OCI-LY3 (cell line): ENCODE measurements around the gene TMEM42.

Experiments
- H2AFZ ChIP-seq: fragments of 200-600, 300-600 bp; shearing (Covaris generic); 2 replicates; pipeline ENCODE4 v1.6.0; 2014; ENCODE audit warnings: antibody characterized with exemption, low read depth, low read length
- H3K27ac ChIP-seq: fragments of 200-600, 300-600 bp; sonication (generic); 2 replicates; pipeline ENCODE4 v1.5.1; 2014; ENCODE audit warnings: mild to moderate bottlenecking, low read length, moderate library complexity, mixed read lengths
- H3K27me3 ChIP-seq: fragments of 200-600, 300-600 bp; sonication (generic); 2 replicates; pipeline ENCODE4 v1.6.1; 2014; ENCODE audit warnings: low read depth, low read length, mixed read lengths
- H3K36me3 ChIP-seq: fragments of 200-600, 300-600 bp; sonication (generic); replicated peaks from 2 replicates; pipeline ENCODE3; 2014; ENCODE audit warnings: low read depth, low read length, mixed read lengths
- H3K4me1 ChIP-seq: fragments of 300-600, 200-600 bp; sonication (generic); 2 replicates; pipeline ENCODE4 v1.6.1; 2014; ENCODE audit warnings: low read length, mixed read lengths
- H3K4me2 ChIP-seq: fragments of 200-600, 300-600 bp; sonication (generic); 2 replicates; pipeline ENCODE4 v1.6.1; 2014; ENCODE audit warnings: low read length, mixed read lengths
- H3K4me3 ChIP-seq: fragments of 300-600, 200-600 bp; sonication (generic); 2 replicates; pipeline ENCODE4 v1.5.1; 2014; ENCODE audit warnings: antibody characterized with exemption, mild to moderate bottlenecking, low read length, moderate library complexity
- H3K79me2 ChIP-seq: fragments of 300-600, 200-600 bp; shearing (Covaris generic); 2 replicates; pipeline ENCODE4 v1.6.1; 2014; ENCODE audit warnings: mild to moderate bottlenecking, low read length, mixed read lengths
- H3K9ac ChIP-seq: fragments of 300-600, 200-600 bp; shearing (Covaris generic); 2 replicates; pipeline ENCODE4 v1.6.0; 2014; ENCODE audit warnings: mild to moderate bottlenecking, low read length, moderate library complexity
- H3K9me3 ChIP-seq: fragments of 200-600, 300-600 bp; shearing (Covaris generic); 2 replicates; pipeline ENCODE4 v1.6.1; 2014; ENCODE audit warnings: low read length, mixed read lengths; ENCODE audit not compliant: insufficient read depth
- H4K20me1 ChIP-seq: fragments of 200-600, 300-600 bp; sonication (generic); 2 replicates; pipeline ENCODE4 v1.6.1; 2016; ENCODE audit warnings: low read length, mixed read lengths; ENCODE audit not compliant: insufficient read depth
- EZH2phosphoT487 ChIP-seq: fragments of 200-600 bp; shearing (Covaris generic); IDR thresholded peaks from 2 replicates; pipeline ENCODE4 v1.6.1; 2018; ENCODE audit warnings: antibody characterized with exemption, mixed run types, low read depth
- TF ChIP-seq, protein P1 (sequence below): fragments of 200-600, 300-600 bp; sonication (generic); IDR thresholded peaks from 2 replicates; pipeline ENCODE4 v1.5.1; 2014; ENCODE audit warnings: antibody characterized with exemption, low read length, low read depth

The TMEM42 gene

DNA sequence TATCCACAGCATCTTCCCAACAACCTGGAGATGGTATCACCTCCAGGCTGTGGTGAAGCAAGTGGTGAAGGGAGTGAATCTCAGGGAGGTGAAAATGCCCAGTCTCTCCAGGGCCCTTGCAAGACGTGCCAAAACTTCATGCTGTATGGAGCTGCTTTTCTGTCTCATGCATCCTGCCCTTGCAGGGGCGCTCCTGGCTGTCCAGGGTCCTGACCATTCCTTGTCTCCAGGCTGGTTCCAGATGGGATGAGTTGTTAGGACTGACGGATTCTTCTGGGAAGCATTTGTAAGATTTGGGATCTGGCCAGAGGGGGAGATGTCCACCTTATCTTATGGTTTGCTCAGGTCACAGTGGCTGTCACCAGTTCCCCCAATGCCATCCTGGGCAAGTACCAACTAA lies 28.5 kb downstream of the TMEM42 start:
- TF ChIP-seq EZH2phosphoT487: no peak
- TF ChIP-seq, protein P1, sequence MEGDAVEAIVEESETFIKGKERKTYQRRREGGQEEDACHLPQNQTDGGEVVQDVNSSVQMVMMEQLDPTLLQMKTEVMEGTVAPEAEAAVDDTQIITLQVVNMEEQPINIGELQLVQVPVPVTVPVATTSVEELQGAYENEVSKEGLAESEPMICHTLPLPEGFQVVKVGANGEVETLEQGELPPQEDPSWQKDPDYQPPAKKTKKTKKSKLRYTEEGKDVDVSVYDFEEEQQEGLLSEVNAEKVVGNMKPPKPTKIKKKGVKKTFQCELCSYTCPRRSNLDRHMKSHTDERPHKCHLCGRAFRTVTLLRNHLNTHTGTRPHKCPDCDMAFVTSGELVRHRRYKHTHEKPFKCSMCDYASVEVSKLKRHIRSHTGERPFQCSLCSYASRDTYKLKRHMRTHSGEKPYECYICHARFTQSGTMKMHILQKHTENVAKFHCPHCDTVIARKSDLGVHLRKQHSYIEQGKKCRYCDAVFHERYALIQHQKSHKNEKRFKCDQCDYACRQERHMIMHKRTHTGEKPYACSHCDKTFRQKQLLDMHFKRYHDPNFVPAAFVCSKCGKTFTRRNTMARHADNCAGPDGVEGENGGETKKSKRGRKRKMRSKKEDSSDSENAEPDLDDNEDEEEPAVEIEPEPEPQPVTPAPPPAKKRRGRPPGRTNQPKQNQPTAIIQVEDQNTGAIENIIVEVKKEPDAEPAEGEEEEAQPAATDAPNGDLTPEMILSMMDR: no peak
- no peaks in the 10 kb centered on the region for H3K79me2 ChIP-seq

GRCh38 chr3:44890852-44891251 lies 29.1 kb downstream of the TMEM42 start:
- Histone ChIP-seq H3K4me1 (peaks cover 19% of the 10 kb centered on the region), H4K20me1 (no peaks in the 10 kb centered on the region), H3K27me3 (no peaks in the 10 kb centered on the region), H3K36me3 (no peaks in the 10 kb centered on the region), H2AFZ (no peak overlapping the region), H3K9me3 (no peaks in the 10 kb centered on the region), H3K9ac (no peak overlapping the region), H3K27ac (no peak overlapping the region), H3K79me2 (no peaks in the 10 kb centered on the region), H3K4me2 (no peak overlapping the region), H3K4me3 (no peak overlapping the region)
- TF ChIP-seq EZH2phosphoT487: no peak
- TF ChIP-seq, protein P1: no peak

More for the DNA sequence above, 28.5 kb downstream of the TMEM42 start:
- no peak overlapping the region for H2AFZ ChIP-seq
- H3K9ac ChIP-seq: no peak overlapping the region
- H4K20me1 ChIP-seq: no peaks in the 10 kb centered on the region
- H3K4me3 ChIP-seq: no peak overlapping the region
- no peak overlapping the region for H3K27ac ChIP-seq
- peak overlapping the region; percentile 30; the same call in 1 of the 2 replicates for H3K4me2 ChIP-seq
- H3K36me3 ChIP-seq: no peaks in the 10 kb centered on the region
- peaks cover 19% of the 10 kb centered on the region for H3K4me1 ChIP-seq
- no peaks in the 10 kb centered on the region for H3K9me3 ChIP-seq
- peaks cover 3% of the 10 kb centered on the region; the same call in 1 of the 2 replicates for H3K27me3 ChIP-seq

- no peak for TF ChIP-seq EZH2phosphoT487
- TF ChIP-seq, protein P1: no peak
- H3K79me2 ChIP-seq: no peaks in the 10 kb centered on the region
- peaks cover 24% of the 10 kb centered on the region for H3K4me1 ChIP-seq
- H4K20me1 ChIP-seq: no peaks in the 10 kb centered on the region
- H3K4me3 ChIP-seq: no peak overlapping the region
- no peaks in the 10 kb centered on the region for H3K36me3 ChIP-seq
- H3K27ac ChIP-seq: no peak overlapping the region
- no peaks in the 10 kb centered on the region for H3K27me3 ChIP-seq
- no peak overlapping the region for H2AFZ ChIP-seq
- no peak overlapping the region for H3K9ac ChIP-seq
- H3K9me3 ChIP-seq: no peaks in the 10 kb centered on the region
- H3K4me2 ChIP-seq: no peak overlapping the region
These were observed 31.0 kb downstream of the TMEM42 start for GRCh38 chr3:44892689-44893088.

- H3K27me3 ChIP-seq: no peaks in the 10 kb centered on the region
- no peak overlapping the region for H3K4me3 ChIP-seq
- TF ChIP-seq, protein P1: no peak
- no peak for TF ChIP-seq EZH2phosphoT487
- no peak overlapping the region for H3K4me2 ChIP-seq
- H4K20me1 ChIP-seq: no peaks in the 10 kb centered on the region
- H3K9ac ChIP-seq: no peak overlapping the region
- H3K79me2 ChIP-seq: no peaks in the 10 kb centered on the region
- H3K4me1 ChIP-seq: peaks cover 24% of the 10 kb centered on the region
- no peaks in the 10 kb centered on the region for H3K9me3 ChIP-seq
- no peaks in the 10 kb centered on the region for H3K36me3 ChIP-seq
- H3K27ac ChIP-seq: no peak overlapping the region
- no peak overlapping the region for H2AFZ ChIP-seq
These were observed 31.4 kb downstream of the TMEM42 start for GRCh38 chr3:44893097-44893496.
